Measurements from ENCODE around the gene VPS51.
"Not testable (repeated sequence)": the region's sequence is repeated elsewhere in the genome, so short reads cannot be mapped to it uniquely, and the experiment has no call there.

Gene VPS51

GRCh38 chr11:65134240-65134951, 38.4 kb downstream of the VPS51 start, which contains the start of gene SYVN1:
SYVN1 (minus strand) TSS chr11:65134519; CDS start chr11:65133601, 918 bp downstream.
- peak; percentile 96 for DNase-seq (ENCODE audit: low spot score)

DNA sequence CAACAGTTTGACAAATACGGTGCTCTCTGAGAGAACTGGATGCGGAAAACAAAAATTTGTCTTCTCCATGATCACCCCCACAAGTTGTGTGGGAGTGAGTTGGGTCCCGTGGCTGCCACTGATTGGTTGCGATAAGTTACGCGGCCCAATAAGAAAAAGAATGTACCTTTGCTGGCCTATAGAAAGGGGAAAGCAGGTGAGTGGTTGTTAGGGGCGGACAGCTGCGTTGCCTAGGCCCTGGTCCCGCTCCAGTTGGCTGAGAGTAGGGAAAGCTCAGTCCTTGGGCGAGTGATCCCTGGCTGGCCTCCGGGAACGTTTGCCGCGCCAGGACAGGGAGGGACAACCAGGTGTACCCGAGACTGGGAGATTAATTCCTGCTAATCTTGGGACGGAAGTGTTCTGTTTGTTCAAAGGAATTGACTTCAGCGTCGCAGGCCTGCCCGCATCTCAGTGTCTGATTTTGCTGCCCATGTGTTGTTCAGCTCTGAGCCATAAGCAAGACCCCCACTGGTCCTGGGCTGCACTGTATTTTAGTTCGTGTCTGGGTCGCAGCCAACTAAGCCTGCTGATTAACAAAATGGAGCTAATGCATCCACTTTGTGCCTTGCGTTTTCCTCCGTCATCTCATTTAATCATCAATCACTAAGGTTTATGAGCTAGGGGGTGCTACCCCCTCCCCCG, 39.1 kb downstream of the VPS51 start:
- peak; percentile 92 for DNase-seq (ENCODE audit: low spot score)

GRCh38 chr11:65135633-65136145, 39.7 kb downstream of the VPS51 start:
- DNase-seq (ENCODE audit: low spot score): no peak

DNA sequence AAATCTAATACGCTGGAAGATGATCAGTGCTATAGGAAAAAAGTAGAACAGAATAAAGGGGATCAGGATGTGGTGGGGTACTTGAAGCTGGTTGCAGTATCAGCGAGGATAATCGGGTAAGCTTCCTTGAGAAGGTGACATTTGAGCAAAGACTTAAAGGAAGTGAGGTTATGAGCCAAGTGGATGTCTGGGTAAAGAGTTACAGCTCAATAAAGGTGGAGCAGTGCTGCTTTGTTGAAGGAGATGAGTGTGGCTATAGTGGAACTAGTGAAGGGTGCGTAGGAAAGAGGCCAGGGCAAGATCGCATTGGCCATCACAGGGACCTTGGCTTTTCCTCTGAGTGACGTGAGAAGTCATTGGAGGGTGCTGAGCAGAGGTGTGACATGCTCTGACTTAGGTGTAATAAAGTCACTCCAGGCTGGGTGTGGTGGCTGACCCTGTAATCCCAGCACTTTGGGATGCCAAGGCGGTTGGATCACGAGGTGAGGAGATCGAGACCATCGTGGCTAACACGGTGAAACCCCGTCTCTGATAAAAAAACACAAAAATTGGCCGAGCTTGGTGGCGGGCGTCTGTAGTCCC, 40.6 kb downstream of the VPS51 start:
- no peak for DNase-seq (ENCODE audit: low spot score)

GRCh38 chr11:65141896-65142494, 46.0 kb downstream of the VPS51 start:
- no peak for DNase-seq (ENCODE audit: low spot score)

GRCh38 chr11:65147352-65148075, 51.5 kb downstream of the VPS51 start:
- DNase-seq (ENCODE audit: low spot score): no peak

DNA sequence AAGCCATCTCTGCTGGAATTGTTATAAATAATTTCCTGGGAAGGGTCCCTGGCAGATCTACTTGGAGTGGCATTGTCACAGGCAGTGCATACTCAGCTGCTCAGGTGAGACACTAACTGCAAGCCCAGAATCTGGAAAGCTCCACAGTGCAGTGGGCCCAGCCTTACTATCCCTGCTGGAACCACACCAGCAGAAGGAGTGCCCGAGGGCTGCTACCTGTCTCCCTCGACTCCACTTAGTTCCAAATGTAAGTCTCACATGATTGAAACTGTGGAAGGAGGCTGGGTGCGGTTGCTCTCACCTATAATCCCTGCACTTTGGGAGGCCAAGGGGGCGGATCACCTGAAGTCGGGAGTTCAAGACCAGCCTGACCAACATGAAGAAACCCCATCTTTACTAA, 52.6 kb downstream of the VPS51 start:
- DNase-seq (ENCODE audit: low spot score): no peak

- DNase-seq (ENCODE audit: low spot score): not testable (repeated sequence)
These were observed 54.1 kb downstream of the VPS51 start for GRCh38 chr11:65150131-65150508.

- no peak for DNase-seq (ENCODE audit: low spot score)
These were observed 54.7 kb downstream of the VPS51 start for GRCh38 chr11:65150509-65151299.

- DNase-seq (ENCODE audit: low spot score): no peak
These were observed 55.4 kb downstream of the VPS51 start for GRCh38 chr11:65151331-65151899.

DNA sequence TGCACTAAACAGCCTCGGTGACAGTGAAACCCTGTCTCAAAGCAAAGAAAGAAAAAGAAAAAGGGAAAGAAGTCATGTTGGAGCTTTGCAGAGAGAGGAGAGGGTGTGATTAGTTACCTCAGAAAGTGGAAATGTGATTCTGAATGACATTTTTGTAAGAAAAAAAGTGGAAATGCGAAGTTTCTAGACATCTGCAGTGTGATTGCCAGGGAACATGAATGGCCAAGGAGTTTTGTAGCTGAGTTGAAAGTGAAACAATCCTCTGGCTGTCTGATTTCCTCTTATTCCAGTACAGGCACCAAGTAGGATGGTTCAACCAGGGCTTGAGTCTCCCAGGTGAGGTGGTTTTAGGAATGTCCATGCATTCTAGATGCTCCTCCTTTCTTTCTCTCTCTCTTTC, 56.1 kb downstream of the VPS51 start:
- no peak for DNase-seq (ENCODE audit: low spot score)

DNA sequence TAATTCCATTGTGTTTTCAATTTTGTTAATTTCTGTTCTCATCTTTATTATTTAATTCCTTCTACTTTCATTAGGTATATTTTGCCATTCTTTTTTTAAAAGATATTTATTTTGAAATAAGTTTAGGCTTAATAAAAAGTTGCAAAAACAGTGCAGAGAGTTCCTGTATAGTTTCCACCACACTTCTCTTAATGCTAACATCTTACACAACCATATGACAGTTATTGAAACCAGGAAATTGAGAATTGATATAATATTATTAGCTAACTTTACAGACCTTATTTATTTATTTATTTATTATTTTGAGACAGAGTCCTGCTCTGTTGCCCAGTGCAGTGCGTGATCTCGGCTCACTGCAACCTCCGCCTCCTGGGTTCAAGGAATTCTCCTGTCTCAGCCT, 60.2 kb downstream of the VPS51 start:
- no peak for DNase-seq (ENCODE audit: low spot score)

- DNase-seq (ENCODE audit: low spot score): no peak
These were observed 60.9 kb downstream of the VPS51 start for GRCh38 chr11:65156926-65157325.

DNA sequence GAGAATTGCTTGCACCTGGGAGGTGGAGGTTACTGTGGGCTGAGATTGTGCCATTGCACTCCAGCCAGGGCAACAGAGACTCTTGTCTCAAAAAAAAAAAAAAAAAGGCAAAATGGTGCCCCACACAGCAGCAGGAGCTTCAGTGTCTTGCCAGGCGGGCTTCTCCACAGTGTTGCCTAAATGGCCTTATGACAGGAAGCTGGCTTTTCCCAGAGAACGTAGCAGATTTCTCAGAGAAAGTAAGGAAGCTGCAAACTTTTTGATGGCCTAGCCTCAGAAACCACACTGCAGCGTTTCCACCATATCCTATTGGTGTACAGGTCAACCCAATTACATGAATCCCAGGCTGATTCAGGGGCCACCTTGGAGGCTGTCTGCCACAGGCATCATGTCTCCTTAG, 61.3 kb downstream of the VPS51 start:
- DNase-seq (ENCODE audit: low spot score): no peak

- no peak for DNase-seq (ENCODE audit: low spot score)
These were observed 63.0 kb downstream of the VPS51 start for GRCh38 chr11:65159012-65159411.

DNA sequence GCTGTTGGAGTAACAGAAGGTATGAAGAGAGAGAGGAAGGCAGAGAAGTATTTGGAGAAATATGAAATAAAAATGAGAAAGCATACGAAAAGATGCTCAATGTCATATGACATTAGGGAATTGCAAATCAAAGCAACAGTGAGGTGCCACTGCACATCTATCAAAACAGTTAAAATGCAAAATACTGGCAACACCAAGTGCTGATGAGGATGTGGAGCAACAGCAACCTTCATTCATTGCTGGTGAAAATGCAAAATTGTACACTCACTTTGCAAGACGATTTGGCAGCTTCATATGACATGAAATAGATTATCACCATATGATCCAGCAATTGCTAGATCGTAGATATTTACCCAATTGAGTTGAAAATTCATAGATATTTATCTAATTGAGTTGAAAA, 64.6 kb downstream of the VPS51 start:
- DNase-seq (ENCODE audit: low spot score): no peak

Measured in left forelimb (tissue), 1 donor.